HepG2 (cell line): ENCODE data around the gene PCSK6.

Experiments
- EZH2 ChIP-seq: conservative IDR thresholded peaks from 2 replicates; pipeline ENCODE4 v1.6.1; 2012; ENCODE audit warnings: mild to moderate bottlenecking, low read depth, low read length, moderate library complexity
- MAX ChIP-seq: IDR thresholded peaks from 2 replicates; pipeline ENCODE4 v1.6.1; 2012; ENCODE audit warnings: inconsistent platforms
- POLR2A ChIP-seq, 2 experiments: IDR thresholded peaks; 2 replicates each; pipeline ENCODE4 v1.6.1; 2011; ENCODE audit warnings: low read depth in 2 of 2, low read length in 2 of 2, mild to moderate bottlenecking in 1 of 2, moderate library complexity in 1 of 2; ENCODE audit not compliant: insufficient read depth in 1 of 2
- TGIF2 ChIP-seq: IDR thresholded peaks from 2 replicates; pipeline ENCODE4 v1.6.1; 2016; ENCODE audit warnings: control low read depth, missing compliant biosample characterization
- ZNF510 ChIP-seq: sonication (generic); formaldehyde crosslinking; IDR thresholded peaks from 2 replicates; pipeline ENCODE4 v1.4.0; 2020; ENCODE audit warnings: low read depth, mild to moderate bottlenecking, missing genetic modification reagents

GRCh38 chr15:101447561-101448071 is 41.9 kb downstream of the PCSK6 start:
- no peak for TF ChIP-seq POLR2A (IDR thresholded peaks at IDR 0.05; ENCODE audit: insufficient read depth in 1 of 2, low read depth in 2 of 2, low read length in 2 of 2)
- TF ChIP-seq MAX: no peak
- no peak for TF ChIP-seq ZNF510
- no peak for TF ChIP-seq TGIF2 (CRISPR knock-in tag)
- TF ChIP-seq EZH2: no peak
